Activated gamma-delta T cell treated with anti-CD3 and anti-CD28 coated beads, Interleukin-2, amount 50 U/mL, for 16 hours (primary cell): ENCODE data around the gene MVB12A.

Source experiments
- DNase-seq: peaks from one replicate; pipeline ENCODE4 v3.0.0-alpha.2; 2020; ENCODE audit warnings: low read depth

MVB12A gene

GRCh38 chr19:17419621-17420474, at the start of gene MVB12A:
Gene MVB12A (plus strand): TSS chr19:17420047. CDS start chr19:17420136, 89 bp downstream.
- DNase-seq: peak; percentile 91

DNA sequence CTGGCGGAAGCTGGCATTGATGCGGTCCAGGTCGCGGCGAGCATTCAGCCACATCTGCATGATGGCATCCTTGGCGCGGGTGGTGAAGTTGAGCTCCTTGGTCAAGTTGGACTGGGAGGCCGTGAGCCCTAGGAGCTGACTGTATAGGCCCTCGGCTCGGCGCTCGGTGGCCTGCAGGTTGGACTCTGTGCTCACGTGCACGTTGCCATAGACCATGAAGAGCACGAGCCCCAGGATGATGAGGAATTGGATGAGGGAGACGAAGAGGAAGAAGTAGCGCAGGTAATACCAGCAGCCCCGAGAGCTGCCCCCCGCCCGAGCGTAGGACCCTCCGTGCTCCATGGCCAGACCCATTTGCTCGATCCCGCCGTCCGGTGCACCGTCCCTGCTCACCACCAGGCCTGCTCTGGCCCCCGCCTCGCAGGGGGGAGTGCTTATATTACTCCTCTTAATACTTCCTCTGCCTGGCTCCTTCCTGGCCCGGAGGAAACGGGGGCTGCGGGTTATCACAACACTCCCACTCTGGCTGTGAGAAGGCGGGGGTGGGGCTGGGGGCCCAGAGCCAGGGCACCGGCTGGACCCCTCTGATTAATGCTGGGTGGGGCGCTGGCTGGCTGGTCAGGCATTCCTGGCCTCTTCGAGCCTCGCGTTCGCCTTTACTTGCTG, 42.8 kb upstream of the MVB12A start, which contains the start of gene PLVAP:
Gene PLVAP (minus strand): TSS at position 408 of the 666 bp plus-strand sequence. CDS start 54 bp downstream, at position 354.
- DNase-seq: no peak

GRCh38 chr19:17378271-17378670, 41.6 kb upstream of the MVB12A start:
- DNase-seq: no peak

DNA sequence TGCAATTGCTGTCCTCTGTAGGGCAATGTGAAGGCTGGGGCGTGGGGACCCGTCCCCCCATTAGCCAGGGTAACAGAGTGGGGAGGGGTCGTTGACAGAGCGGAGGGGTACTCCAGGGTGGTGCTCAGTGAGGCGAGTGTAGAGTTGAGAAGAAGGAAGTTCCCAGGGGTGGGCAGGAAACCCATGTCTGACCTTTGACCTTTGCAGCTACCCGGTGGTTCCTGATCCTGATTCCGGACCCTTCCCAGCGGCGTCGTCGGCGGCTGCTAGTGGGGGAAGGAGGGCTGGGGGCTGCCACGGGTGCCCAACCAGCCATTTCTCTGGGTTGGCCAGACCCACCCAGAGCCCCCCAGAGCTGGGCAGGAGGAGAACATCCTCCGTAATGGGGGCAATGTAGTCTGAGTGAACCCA, 40.6 kb upstream of the MVB12A start:
- DNase-seq: no peak

GRCh38 chr19:17380426-17381138, 39.3 kb upstream of the MVB12A start:
- no peak for DNase-seq

DNA sequence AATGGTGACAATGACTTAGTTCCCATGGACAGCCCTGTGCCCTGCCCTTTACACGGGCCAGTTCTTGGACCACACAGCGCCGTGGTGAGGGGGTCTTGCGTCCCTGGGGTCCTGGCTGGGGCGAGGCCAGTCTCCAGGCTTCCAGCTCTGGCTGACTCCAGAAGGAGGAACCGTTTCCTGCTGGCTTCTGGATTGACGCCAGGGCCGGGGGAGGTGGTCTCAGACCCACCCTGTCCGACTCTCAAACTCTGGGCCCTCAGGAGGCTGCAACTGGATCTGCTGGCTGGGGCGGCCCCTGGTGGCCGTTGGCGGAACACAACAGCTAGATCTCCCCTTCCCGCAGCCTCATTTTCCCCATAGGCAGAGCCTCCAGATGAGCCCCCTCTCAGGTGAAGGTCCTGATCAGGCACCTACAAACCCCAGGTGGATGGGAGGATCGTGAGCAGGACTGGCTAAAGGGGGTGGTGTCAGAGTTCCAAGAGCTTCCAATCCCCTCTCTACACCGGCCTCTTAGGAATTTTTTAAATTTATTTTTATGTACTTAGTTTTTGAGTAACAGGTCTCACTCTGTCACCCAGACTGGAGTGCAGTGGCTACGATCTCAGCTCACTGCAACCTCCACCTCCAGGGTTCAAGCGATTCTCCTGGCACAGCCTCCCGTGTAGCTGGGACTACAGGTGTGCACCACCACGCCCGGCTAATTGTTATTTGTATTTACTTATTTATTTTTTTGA, 33.8 kb upstream of the MVB12A start:
- peak; percentile 38 for DNase-seq

- no peak for DNase-seq
Observed at GRCh38 chr19:17389288-17389687, 30.6 kb upstream of the MVB12A start.

- DNase-seq: no peak
Observed at GRCh38 chr19:17389957-17390664, 29.7 kb upstream of the MVB12A start.

DNA sequence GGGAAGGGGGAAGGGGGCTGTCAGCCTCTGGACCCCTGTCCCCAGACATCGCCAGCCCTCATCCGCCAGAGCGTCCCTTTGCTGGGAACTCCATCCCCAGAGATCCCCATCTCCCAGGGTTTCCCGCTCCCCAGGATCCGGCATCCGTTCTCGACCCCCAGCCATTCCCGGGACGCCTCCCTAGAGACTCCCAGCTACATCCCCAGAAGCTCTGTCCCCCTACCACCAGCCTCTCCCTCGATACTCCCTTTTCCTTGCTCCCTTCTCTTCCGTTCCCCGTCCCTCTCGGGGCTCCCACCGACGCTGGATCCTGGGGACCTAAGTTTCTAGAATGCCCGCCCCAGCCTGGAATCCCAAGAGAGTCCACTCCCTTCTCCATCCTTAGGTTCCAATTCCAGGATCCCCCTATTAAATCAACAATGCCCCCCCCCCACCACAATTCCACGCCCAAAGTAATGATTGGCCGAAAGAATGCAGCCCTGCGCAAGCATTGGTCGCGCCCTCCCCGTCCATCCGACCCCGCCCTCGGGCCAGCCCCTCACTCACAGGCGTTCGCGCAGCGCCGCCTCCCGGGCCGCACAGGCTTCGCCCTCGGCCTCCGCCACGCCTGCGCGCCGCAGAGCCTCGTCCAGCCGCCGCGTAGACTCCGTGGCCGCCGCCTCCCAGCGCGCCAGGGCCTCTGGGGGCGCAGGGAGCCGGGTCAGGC, 29.0 kb upstream of the MVB12A start:
- DNase-seq: peak; percentile 91

DNA sequence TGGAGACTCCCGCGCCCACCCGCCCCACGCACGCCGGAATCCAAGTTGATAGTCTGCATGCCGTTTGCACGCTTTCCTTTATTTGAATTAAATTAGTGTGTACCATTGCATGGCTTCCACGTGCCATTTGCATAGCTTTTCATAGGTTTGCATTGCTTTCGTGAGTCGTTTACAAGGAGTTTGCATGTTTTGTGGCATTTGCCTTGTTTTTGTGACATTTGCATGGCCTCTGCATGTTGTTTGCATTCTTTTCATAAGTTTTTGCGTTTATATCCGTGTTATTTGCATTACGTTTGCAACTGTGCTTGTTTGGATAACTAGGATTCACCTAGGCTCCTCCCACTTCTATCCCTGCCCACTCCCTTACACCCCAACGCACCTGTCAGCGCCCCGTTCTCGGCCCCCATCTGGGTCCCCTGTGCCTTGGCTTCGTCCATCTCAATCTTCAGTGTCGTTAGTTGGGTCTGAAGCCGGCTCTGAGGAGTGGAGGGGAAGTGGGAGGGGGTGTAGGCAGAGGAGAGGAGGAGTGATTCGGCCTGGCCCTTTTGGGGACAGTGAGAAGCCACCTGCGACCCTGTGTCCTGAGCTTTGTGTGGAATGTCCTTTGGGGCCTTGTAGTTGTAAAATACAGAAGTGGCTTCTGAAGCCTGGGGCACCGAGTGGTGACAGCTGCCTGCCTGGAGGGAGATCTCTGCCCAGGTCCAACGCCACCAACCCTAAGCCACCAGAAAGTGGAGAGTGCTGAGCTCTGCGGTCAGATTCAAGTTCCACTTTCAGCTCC, 28.3 kb upstream of the MVB12A start:
- DNase-seq: no peak

GRCh38 chr19:17393002-17393401, 26.8 kb upstream of the MVB12A start:
- DNase-seq: no peak

GRCh38 chr19:17393914-17394313, 25.9 kb upstream of the MVB12A start, which contains the start of gene CCDC194:
Gene CCDC194 (minus strand): TSS chr19:17394196. CDS start chr19:17394158, 38 bp downstream.
- DNase-seq: no peak

- no peak for DNase-seq
Observed at GRCh38 chr19:17394891-17395415, 24.9 kb upstream of the MVB12A start.

DNA sequence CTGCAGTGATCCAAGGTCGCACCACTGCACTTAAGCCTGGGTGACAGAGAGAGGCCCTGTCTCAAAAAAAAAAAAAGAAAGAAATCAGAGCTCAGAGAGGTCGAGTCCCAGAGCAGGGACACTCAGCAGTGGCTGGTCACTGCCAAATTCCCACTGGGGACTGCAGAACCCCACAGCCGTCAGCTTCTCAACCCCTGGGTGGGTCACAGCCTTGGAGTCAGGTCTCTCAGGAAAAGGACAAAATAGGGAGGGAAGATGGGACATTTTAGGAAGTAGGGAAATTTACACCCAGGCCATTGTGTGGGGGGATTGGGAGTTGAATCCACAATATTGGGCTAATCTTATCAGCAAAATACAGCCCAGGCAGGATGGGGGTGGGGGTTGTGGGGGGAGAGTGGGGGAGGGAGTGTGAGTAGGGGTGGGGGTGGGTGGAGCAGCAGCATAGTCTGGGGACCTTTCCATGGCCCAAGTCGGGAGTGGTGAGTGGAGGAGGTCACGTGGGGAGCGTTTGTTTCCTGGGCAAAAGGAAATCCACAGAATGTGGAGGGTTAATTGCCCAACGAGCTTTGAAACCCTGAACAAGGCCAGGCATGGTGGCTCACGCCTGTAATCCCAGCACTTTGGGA, 20.8 kb upstream of the MVB12A start:
- DNase-seq: no peak

DNA sequence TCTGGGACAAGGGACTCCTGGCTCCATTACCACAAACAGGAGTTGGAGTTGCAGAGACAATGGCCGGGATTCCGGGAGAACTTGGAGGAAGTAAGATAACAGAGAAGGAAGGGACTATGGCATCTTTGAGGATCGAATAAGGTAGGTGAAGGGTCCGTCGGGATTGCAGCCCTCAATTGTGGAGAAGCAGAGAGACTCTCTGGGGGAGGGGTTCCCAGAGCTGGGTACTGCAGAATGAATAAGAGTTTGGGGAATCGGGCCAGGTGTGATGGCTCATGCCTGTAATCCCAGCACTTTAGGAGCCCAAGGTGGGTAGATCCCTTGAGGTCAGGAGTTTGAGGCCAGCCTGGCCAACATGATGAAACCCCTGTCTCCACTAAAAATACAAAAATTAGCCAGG, 18.2 kb upstream of the MVB12A start:
- no peak for DNase-seq

- no peak for DNase-seq
Observed at GRCh38 chr19:17402982-17403855, 16.6 kb upstream of the MVB12A start.

- no peak for DNase-seq
Observed at GRCh38 chr19:17404015-17404414, 15.8 kb upstream of the MVB12A start.
